ENCODE measurements around the gene GABARAP. TPM values are rescaled to one million over a fixed set of nuclear protein-coding genes. Genes with fewer than 3 reads are reported as not detected.

Gene GABARAP
- total RNA-seq, 1 donor from 2014 or later: 587 TPM

DNA sequence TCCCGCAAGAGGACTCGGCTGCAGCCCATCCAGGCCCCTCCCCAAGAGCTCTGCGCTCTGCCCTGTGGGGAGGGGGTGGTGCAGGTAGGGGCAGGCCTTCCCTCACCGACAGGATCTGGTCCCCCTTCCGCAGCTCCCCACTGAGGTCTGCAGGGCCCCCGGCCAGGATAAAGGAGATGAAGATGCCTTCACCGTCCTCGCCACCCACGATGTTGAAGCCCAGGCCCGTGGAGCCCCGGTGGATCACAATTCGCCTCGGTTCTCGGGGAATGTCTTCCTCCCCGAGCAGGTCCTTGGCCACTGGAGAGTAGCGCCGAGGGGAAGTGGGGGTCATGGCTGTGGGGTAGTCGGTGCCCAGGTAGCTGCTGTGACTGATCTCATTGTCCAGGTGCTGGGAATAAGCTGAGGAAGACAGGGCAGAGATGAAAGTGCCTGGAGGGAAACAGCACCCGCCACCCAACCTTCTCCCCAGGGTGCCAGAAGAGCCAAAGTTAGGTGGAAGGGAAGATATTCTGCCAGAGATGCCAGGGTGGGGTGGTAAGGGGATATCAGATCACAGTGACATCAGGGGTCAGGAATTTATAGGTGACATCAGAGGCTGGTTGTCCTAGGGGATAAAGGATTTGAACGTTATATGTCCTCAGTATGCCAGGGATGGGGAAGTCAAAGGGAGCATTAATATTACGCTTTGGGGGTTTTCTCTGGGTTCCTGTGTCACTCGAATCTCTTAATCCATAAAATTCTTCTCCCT is 45.4 kb downstream of the GABARAP start:
- H3K27me3 ChIP-seq (ENCODE audit: low read depth): no peaks in the 10 kb centered on the region
- ATAC-seq: no peak
- no peak for DNase-seq
- H3K4me1 ChIP-seq: no peaks in the 10 kb centered on the region
- peaks cover 63% of the 10 kb centered on the region for H3K36me3 ChIP-seq
- H3K4me3 ChIP-seq: no peak overlapping the region
- intact Hi-C loops (cut with DNase I): no loop called here
- TF ChIP-seq, protein P1, sequence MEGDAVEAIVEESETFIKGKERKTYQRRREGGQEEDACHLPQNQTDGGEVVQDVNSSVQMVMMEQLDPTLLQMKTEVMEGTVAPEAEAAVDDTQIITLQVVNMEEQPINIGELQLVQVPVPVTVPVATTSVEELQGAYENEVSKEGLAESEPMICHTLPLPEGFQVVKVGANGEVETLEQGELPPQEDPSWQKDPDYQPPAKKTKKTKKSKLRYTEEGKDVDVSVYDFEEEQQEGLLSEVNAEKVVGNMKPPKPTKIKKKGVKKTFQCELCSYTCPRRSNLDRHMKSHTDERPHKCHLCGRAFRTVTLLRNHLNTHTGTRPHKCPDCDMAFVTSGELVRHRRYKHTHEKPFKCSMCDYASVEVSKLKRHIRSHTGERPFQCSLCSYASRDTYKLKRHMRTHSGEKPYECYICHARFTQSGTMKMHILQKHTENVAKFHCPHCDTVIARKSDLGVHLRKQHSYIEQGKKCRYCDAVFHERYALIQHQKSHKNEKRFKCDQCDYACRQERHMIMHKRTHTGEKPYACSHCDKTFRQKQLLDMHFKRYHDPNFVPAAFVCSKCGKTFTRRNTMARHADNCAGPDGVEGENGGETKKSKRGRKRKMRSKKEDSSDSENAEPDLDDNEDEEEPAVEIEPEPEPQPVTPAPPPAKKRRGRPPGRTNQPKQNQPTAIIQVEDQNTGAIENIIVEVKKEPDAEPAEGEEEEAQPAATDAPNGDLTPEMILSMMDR (IDR thresholded peaks at IDR 0.05): no peak
- no peak overlapping the region for H3K27ac ChIP-seq
- H3K9me3 ChIP-seq: no peaks in the 10 kb centered on the region

DNA sequence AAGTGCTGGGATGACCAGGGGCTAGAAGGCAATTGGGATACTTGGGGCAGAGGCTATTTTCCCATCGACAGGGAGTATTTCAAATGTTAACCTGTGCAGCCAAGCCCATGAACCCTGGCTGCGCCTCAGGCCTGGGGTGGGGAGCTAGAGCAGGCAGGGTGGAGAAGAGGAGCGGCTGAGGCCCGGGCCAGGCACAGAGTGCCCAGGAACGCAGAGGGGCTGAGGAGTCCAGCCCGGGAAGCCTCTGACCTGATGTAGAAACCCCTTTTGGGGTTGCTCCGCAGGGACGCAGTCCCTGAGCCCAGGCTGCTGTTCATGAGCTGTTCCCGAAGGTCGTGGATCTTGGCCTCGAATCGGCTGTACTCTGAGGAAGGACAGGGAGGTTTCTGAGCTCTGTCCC is 46.3 kb downstream of the GABARAP start:
- Histone ChIP-seq H3K27me3 (ENCODE audit: low read depth) (no peaks in the 10 kb centered on the region), H3K4me1 (no peaks in the 10 kb centered on the region), H3K9me3 (no peaks in the 10 kb centered on the region), H3K36me3 (peaks cover 58% of the 10 kb centered on the region), H3K4me3 (no peak overlapping the region), H3K27ac (no peak overlapping the region)
- no peak for ATAC-seq
- DNase-seq: no peak
- TF ChIP-seq, protein P1 (IDR thresholded peaks at IDR 0.05): no peak
- intact Hi-C loops (cut with DNase I): no loop called here

DNA sequence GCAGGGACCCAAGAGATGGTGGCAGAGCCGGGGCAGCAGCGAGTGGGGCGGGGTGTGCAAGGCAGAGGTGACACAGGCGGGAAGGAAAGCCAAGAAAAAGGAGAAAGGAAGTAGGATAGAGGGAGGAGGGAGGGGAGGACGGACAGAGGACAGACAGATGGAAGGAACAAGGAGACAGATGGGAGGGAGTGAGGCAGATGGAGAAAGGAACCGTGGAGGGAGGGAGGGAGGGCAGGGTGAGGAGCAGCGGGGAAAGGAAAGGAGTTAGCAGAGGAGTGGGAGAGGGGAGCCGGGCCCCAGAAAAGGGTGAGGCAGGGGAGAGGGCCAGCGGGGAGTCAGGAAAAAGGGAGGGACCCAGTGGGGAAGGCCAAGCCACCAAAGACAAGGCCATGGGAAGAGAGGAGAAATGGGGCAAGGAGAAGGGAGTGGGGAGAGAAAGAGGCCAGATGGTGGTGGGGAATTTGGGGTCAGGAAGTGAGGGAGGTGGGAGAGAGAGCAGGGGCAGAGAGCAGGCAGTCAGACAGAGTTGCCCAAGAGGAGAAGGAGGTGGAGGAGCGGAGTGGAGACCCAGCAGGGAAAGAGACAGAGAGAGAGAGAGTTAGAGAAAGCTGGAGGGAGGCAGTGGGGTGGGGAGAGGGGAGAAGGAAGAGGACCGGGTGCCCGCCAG is 49.8 kb downstream of the GABARAP start:
- H3K36me3 ChIP-seq: peaks cover 51% of the 10 kb centered on the region

DNA sequence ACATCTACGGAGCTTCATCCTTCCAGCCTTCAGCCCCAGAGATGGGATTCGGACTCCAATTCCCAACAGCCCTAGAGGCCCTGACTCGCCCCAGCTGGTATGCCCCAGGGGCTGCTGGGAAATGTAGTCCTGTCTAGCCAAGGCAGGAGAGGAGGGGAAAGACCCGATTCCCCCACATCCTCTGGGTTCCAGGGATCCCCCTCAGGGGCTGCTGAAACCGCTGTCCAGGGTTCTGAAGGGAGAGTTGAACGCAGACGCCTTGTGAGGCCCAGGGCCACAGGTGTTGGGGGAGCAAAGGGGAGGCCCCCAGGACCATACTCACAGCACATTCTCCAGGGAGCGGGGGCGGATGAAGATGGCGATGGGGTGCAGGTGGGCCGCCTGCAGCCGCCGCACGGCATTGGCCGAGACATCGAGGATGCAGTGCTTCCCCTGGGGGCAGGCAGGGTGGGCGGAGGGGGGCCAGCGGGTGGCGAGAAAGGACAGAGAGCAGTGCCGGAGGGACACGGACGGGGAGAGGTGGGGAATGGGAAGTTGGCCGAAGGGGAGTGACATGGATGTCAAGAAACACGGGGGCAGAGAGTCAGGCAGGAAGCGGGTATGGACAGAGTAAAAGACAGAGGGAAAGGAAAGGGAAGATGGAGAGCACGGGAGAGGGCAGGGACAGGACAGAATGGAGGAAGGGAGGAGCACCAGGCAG is 50.5 kb downstream of the GABARAP start:
- H3K36me3 ChIP-seq: peaks cover 44% of the 10 kb centered on the region
- ATAC-seq (peak; percentile 62 to 71), DNase-seq (peak; percentile 57)

More for the DNA sequence above, 49.8 kb downstream of the GABARAP start:
- TF ChIP-seq, protein P1 (IDR thresholded peaks at IDR 0.05): no peak
- no peak for ATAC-seq
- no peaks in the 10 kb centered on the region for H3K27me3 ChIP-seq (ENCODE audit: low read depth)
- no peak overlapping the region for H3K27ac ChIP-seq
- intact Hi-C loops (cut with DNase I): no loop called here
- peak; percentile 22 for DNase-seq
- no peak overlapping the region for H3K4me3 ChIP-seq
- no peaks in the 10 kb centered on the region for H3K4me1 ChIP-seq
- no peaks in the 10 kb centered on the region for H3K9me3 ChIP-seq

DNA sequence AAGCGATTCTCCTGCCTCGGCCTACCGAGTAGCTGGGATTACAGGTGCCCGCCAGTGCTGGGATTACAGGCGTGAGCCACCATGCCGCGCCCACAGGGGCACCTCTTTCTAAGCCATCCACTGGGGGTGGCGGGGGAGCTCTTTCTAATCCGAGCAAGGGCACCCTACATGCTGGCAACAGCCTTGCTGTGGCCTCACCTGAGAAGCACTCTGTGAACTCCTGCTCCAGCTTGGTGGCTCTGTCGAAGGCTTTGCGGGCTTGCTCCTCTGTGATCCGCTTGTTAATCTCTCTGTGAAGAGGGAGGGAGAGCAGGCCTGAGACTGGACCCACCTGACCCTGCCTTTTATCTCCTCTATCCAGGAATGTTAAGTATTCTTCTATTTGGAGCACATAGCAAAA is 51.2 kb downstream of the GABARAP start:
- Histone ChIP-seq H3K4me1 (no peaks in the 10 kb centered on the region), H3K36me3 (peaks cover 37% of the 10 kb centered on the region), H3K27me3 (ENCODE audit: low read depth) (no peaks in the 10 kb centered on the region), H3K4me3 (no peak overlapping the region), H3K9me3 (no peaks in the 10 kb centered on the region), H3K27ac (no peak overlapping the region)
- DNase-seq (peak; percentile 31), ATAC-seq (no peak)
- intact Hi-C loops (cut with DNase I): no loop called here
- TF ChIP-seq, protein P1 (IDR thresholded peaks at IDR 0.05): no peak

More for the DNA sequence above, 50.5 kb downstream of the GABARAP start:
- Histone ChIP-seq H3K4me1 (no peaks in the 10 kb centered on the region), H3K27me3 (ENCODE audit: low read depth) (no peaks in the 10 kb centered on the region), H3K27ac (no peak overlapping the region), H3K9me3 (no peaks in the 10 kb centered on the region), H3K4me3 (no peak overlapping the region)
- TF ChIP-seq, protein P1 (IDR thresholded peaks at IDR 0.05): no peak
- intact Hi-C loops (cut with DNase I): no loop called here

Measured in lower lobe of right lung (tissue), 2 donors.